HEK293 (cell line): Measurements from ENCODE around the gene TMTC1.

Source experiments
- CTCF ChIA-PET: fragments of 350-600 bp; formaldehyde crosslinking; extraction: SDS; loops from one replicate; lab custom pipeline; 2021; ENCODE audit warnings: antibody characterized with exemption; lab: Yijun Ruan, JAX
- POLR2A ChIA-PET: fragments of 300-600 bp; formaldehyde crosslinking; extraction: SDS; loops from one replicate; lab custom pipeline; 2020; ENCODE audit warnings: antibody characterized with exemption, inconsistent platforms; lab: Yijun Ruan, JAX
- H3K27ac ChIP-seq: fragments of 200-500 bp; sonication (Bioruptor generic); 2 replicates; pipeline ENCODE4 v1.5.1; 2014; ENCODE audit warnings: low read depth, low read length, control low read depth, inconsistent platforms; ENCODE audit errors: extremely low read depth
- H3K36me3 ChIP-seq, 2 experiments: fragments of 200-500 bp in 1 of 2; sonication (Bioruptor generic) in 1 of 2; 1 replicate in 1 of 2; 2 replicates in 1 of 2; pipeline ENCODE4 v1.5.1; 2014 to 2017; ENCODE audit warnings: inconsistent platforms in 2 of 2, low read length in 2 of 2; ENCODE audit not compliant: control insufficient read depth in 2 of 2, insufficient read depth in 1 of 2
- H3K4me1 ChIP-seq: fragments of 200-500 bp; sonication (Bioruptor generic); 2 replicates; pipeline ENCODE4 v1.5.1; 2014; ENCODE audit warnings: mild to moderate bottlenecking, low read length, inconsistent platforms; ENCODE audit not compliant: control insufficient read depth, insufficient read depth
- H3K4me3 ChIP-seq: 2 replicates; pipeline ENCODE4 v1.5.1; 2011; ENCODE audit warnings: low read depth, mild to moderate bottlenecking, control low read depth, low read length, moderate library complexity
- H3K9me3 ChIP-seq: fragments of 200-500 bp; sonication (Bioruptor generic); 2 replicates; pipeline ENCODE4 v1.5.1; 2014; ENCODE audit warnings: low read depth, low read length, inconsistent platforms; ENCODE audit not compliant: control insufficient read depth, insufficient read depth
- FEZF1 ChIP-seq: fragments of 450-650 bp; formaldehyde crosslinking; IDR thresholded peaks from 2 replicates; pipeline ENCODE4 v1.5.1; 2016; ENCODE audit warnings: missing biosample characterization, missing genetic modification characterization
- OVOL3 ChIP-seq: fragments of 450-650 bp; formaldehyde crosslinking; IDR thresholded peaks from 2 replicates; pipeline ENCODE4 v1.5.1; 2016; ENCODE audit warnings: missing biosample characterization, missing genetic modification characterization
- ZBTB48 ChIP-seq: fragments of 450-650 bp; formaldehyde crosslinking; IDR thresholded peaks from 2 replicates; pipeline ENCODE4 v1.5.1; 2016; ENCODE audit warnings: missing biosample characterization, missing genetic modification characterization
- ZFP41 ChIP-seq: fragments of 450-650 bp; formaldehyde crosslinking; IDR thresholded peaks from 2 replicates; pipeline ENCODE4 v1.5.1; 2016; ENCODE audit warnings: missing biosample characterization, missing genetic modification characterization, borderline replicate concordance
- ZNF175 ChIP-seq: fragments of 450-650 bp; formaldehyde crosslinking; IDR thresholded peaks from 2 replicates; pipeline ENCODE4 v1.5.1; 2016; ENCODE audit warnings: missing biosample characterization, missing genetic modification characterization
- ZNF19 ChIP-seq: fragments of 450-650 bp; formaldehyde crosslinking; IDR thresholded peaks from 2 replicates; pipeline ENCODE4; 2016; ENCODE audit warnings: missing biosample characterization, missing genetic modification characterization, low read depth
- ZNF223 ChIP-seq: fragments of 450-650 bp; formaldehyde crosslinking; IDR thresholded peaks from 2 replicates; pipeline ENCODE4 v1.5.1; 2016; ENCODE audit warnings: missing biosample characterization, missing genetic modification characterization
- ZNF324 ChIP-seq: fragments of 450-650 bp; formaldehyde crosslinking; IDR thresholded peaks from 2 replicates; pipeline ENCODE4 v1.5.1; 2016; ENCODE audit warnings: missing biosample characterization, missing genetic modification characterization
- ZNF398 ChIP-seq: fragments of 450-650 bp; formaldehyde crosslinking; IDR thresholded peaks from 2 replicates; pipeline ENCODE4 v1.5.1; 2017; ENCODE audit warnings: missing biosample characterization, missing genetic modification characterization
- ZNF488 ChIP-seq: fragments of 450-650 bp; formaldehyde crosslinking; IDR thresholded peaks from 2 replicates; pipeline ENCODE4 v1.5.1; 2016; ENCODE audit warnings: missing biosample characterization, missing genetic modification characterization
- ZNF645 ChIP-seq: fragments of 450-650 bp; formaldehyde crosslinking; IDR thresholded peaks from 2 replicates; pipeline ENCODE4; 2016; ENCODE audit warnings: missing biosample characterization, missing genetic modification characterization
- ZNF692 ChIP-seq: fragments of 450-650 bp; formaldehyde crosslinking; IDR thresholded peaks from 2 replicates; pipeline ENCODE4 v1.5.1; 2016; ENCODE audit warnings: missing biosample characterization, missing genetic modification characterization
- ZSCAN4 ChIP-seq: fragments of 450-650 bp; formaldehyde crosslinking; IDR thresholded peaks from 2 replicates; pipeline ENCODE4 v1.5.1; 2017; ENCODE audit warnings: missing biosample characterization, missing genetic modification characterization

The TMTC1 gene

GRCh38 chr12:29734734-29735133 lies 49.0 kb downstream of the TMTC1 start:
- Histone ChIP-seq H3K4me3 (no peak overlapping the region), H3K4me1 (peaks cover 14% of the 10 kb centered on the region), H3K27ac (no peak overlapping the region), H3K9me3 (no peaks in the 10 kb centered on the region), H3K36me3 (no peaks in the 10 kb centered on the region; a peak in 1 of 3 replicates)
- TF ChIP-seq ZNF324 (tag by site-specific recombination) (no peak), OVOL3 (no peak), ZFP41 (tag by site-specific recombination) (no peak), ZBTB48 (tag by site-specific recombination) (no peak), ZNF175 (tag by site-specific recombination) (no peak)
- ChIA-PET CTCF (interaction anchor here (0.7 kb wide), 1 partner anchor 93 kb away, joined by 3 read pairs; no protein-coding TSS in a partner anchor), POLR2A (interaction anchor here (0.5 kb wide), 1 partner anchor 137 kb away, joined by 4 read pairs; no protein-coding TSS in a partner anchor)

- no peak overlapping the region for H3K27ac ChIP-seq
- H3K4me3 ChIP-seq, result no peak overlapping the region
- H3K9me3 ChIP-seq, result no peaks in the 10 kb centered on the region
- no peaks in the 10 kb centered on the region for H3K36me3 ChIP-seq
- H3K4me1 ChIP-seq, result peaks cover 14% of the 10 kb centered on the region
- ChIA-PET POLR2A (interaction anchor here (0.5 kb wide), 1 partner anchor 137 kb away, joined by 4 read pairs; no protein-coding TSS in a partner anchor), CTCF (interaction anchor here (0.7 kb wide), 1 partner anchor 92 kb away, joined by 3 read pairs; no protein-coding TSS in a partner anchor)
- no peak for TF ChIP-seq ZNF223 (tag by site-specific recombination)
- TF ChIP-seq ZNF692 (tag by site-specific recombination), result no peak
- TF ChIP-seq ZNF398, result no peak
- TF ChIP-seq ZSCAN4 (tag by site-specific recombination), result no peak
- no peak for TF ChIP-seq ZNF645
- TF ChIP-seq ZNF488 (tag by site-specific recombination), result no peak
- TF ChIP-seq, all 188 proteins: peak for 0
Measured at GRCh38 chr12:29734305-29734704, 49.4 kb downstream of the TMTC1 start.

- Histone ChIP-seq H3K4me3 (no peak overlapping the region), H3K9me3 (no peaks in the 10 kb centered on the region), H3K27ac (no peak overlapping the region), H3K36me3 (no peaks in the 10 kb centered on the region), H3K4me1 (peaks cover 14% of the 10 kb centered on the region)
- 0 out of 2 replicates have a peak, but pooled peaks have one; percentile 13 for TF ChIP-seq FEZF1
- TF ChIP-seq ZNF19 (tag by site-specific recombination), result no peak
- POLR2A ChIA-PET, result no interaction called here
- CTCF ChIA-PET, result no interaction called here
Measured at GRCh38 chr12:29733501-29733900, 50.2 kb downstream of the TMTC1 start.
